ENCODE measurements around the gene TLK1.

DNA sequence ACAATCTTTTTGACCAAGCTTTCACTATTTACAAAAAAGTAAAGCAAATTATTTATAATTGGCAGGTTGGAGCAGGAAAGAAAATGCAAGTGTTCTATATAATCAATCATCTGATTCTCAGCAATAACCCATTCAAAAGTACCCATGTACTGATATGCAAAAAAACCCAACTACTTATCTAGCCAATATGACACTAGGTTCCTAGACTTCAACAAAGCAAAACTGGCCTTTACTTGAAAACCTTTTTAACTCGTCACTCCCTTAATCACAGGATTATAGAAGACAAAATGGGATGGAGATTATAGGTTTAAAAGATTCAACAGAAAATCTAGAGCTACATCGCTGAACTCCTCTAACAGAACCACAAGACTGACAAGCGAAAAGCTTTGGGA is 3.6 kb downstream of the TLK1 start:
- TF ChIP-seq RFX5 (IDR thresholded peaks at IDR 0.05; ENCODE audit: low read depth, low read length): no peak
- TF ChIP-seq CTCF (conservative IDR thresholded peaks at IDR 0.05; ENCODE audit: low read depth, low read length): no peak
- no peak for TF ChIP-seq POLR2A (IDR thresholded peaks at IDR 0.05; ENCODE audit: low read depth, low read length)
